GM19043 (cell line): Measurements from ENCODE around the gene TLE3.

Experiments used
- ATAC-seq: cut with Tn5 transposase; IDR thresholded peaks from one replicate; pipeline ENCODE4 v1.9.1; 2021; ENCODE audit warnings: low read depth; ENCODE audit not compliant: unreplicated experiment

TLE3 gene

GRCh38 chr15:70099967-70100473 is 2.3 kb upstream of the TLE3 start:
- no peak for ATAC-seq

- peak; percentile 54 for ATAC-seq
These were observed 1.6 kb upstream of the TLE3 start for GRCh38 chr15:70099167-70099966.

GRCh38 chr15:70098461-70099166 is 897 bp upstream of the TLE3 start:
- ATAC-seq, result no peak

GRCh38 chr15:70098153-70098460 is 390 bp upstream of the TLE3 start:
- ATAC-seq, result no peak

GRCh38 chr15:70097063-70097320 is 725 bp downstream of the TLE3 start:
- ATAC-seq, result no peak

- no peak for ATAC-seq
These were observed 1.3 kb downstream of the TLE3 start for GRCh38 chr15:70096215-70097062.

GRCh38 chr15:70095408-70096214 is 2.1 kb downstream of the TLE3 start:
- no peak for ATAC-seq

- no peak for ATAC-seq
These were observed 2.9 kb downstream of the TLE3 start for GRCh38 chr15:70094690-70095311.

- no peak for ATAC-seq
These were observed 4.0 kb downstream of the TLE3 start for GRCh38 chr15:70093481-70094319.

GRCh38 chr15:70093070-70093469 is 4.6 kb downstream of the TLE3 start:
- no peak for ATAC-seq

- no peak for ATAC-seq
These were observed 5.2 kb downstream of the TLE3 start for GRCh38 chr15:70092464-70093027.

- no peak for ATAC-seq
These were observed 5.8 kb downstream of the TLE3 start for GRCh38 chr15:70091726-70092463.

- ATAC-seq, result no peak
These were observed 7.1 kb downstream of the TLE3 start for GRCh38 chr15:70090436-70091296.

- ATAC-seq, result no peak
These were observed 8.1 kb downstream of the TLE3 start for GRCh38 chr15:70089692-70089971.

- no peak for ATAC-seq
These were observed 8.6 kb downstream of the TLE3 start for GRCh38 chr15:70088887-70089691.

- no peak for ATAC-seq
These were observed 9.3 kb downstream of the TLE3 start for GRCh38 chr15:70088455-70088854.
